Activated naive CD4-positive, alpha-beta T cell treated with anti-CD3 and anti-CD28 coated beads, Interleukin-2, amount 50 U/mL, for 72 hours (primary cell): ENCODE results near the gene ARPC1B. TPM values are rescaled to one million over a fixed set of nuclear protein-coding genes. Genes with fewer than 3 reads are reported as not detected.

Experiments
- total RNA-seq, 2 donors: library from RNA; stranded (reverse); gene quantifications; one replicate each; pipeline ENCODE4 v1.2.3, GENCODE V29; 2022

ARPC1B gene
- total RNA-seq, 2 donors from 2014 or later = 254 to 333 TPM

Other genes with a start within 250 kb of the ARPC1B start
- 10 to 100 TPM; 13.5 to 19.6 TPM for gene SMURF1, start 230.6 kb upstream of the ARPC1B start, total RNA-seq
- under 1 TPM in 1 of 2 donors, not detected in 1; 0.20 TPM for gene KPNA7, start 166.6 kb upstream of the ARPC1B start, total RNA-seq
- gene MYH16, start 101.9 kb upstream of the ARPC1B start, total RNA-seq = under 1 TPM in 1 of 2 donors, not detected in 1; 0.11 TPM
- 10 to 100 TPM; 43.5 to 57.2 TPM for gene ARPC1A, start 48.8 kb upstream of the ARPC1B start, total RNA-seq
- gene PDAP1, start 33.9 kb downstream of the ARPC1B start, total RNA-seq = 100 to 1,000 TPM; 101 to 148 TPM
- 100 to 1,000 TPM; 131 to 135 TPM for gene BUD31, start 34.2 kb downstream of the ARPC1B start, total RNA-seq
- gene PTCD1, start 64.1 kb downstream of the ARPC1B start, total RNA-seq = 1 to 10 TPM; 4.4 to 4.5 TPM
- gene CPSF4, start 64.2 kb downstream of the ARPC1B start, total RNA-seq = 10 to 100 TPM; 47.5 to 62.1 TPM
- 100 to 1,000 TPM; 287 to 438 TPM for gene ATP5MF, start 91.4 kb downstream of the ARPC1B start, total RNA-seq
- 10 to 100 TPM; 21.5 to 49.7 TPM for gene ZNF789, start 98.2 kb downstream of the ARPC1B start, total RNA-seq
- gene ZNF394, start 125.6 kb downstream of the ARPC1B start, total RNA-seq = 10 to 100 TPM; 25.0 to 50.7 TPM
- 10 to 100 TPM in 1 of 2 donors, 1 to 10 TPM in 1; 9.6 to 14.0 TPM for gene ZKSCAN5, start 129.9 kb downstream of the ARPC1B start, total RNA-seq
- gene FAM200A, start 177.4 kb downstream of the ARPC1B start, total RNA-seq = 1 to 10 TPM; 2.2 to 5.4 TPM
- 10 to 100 TPM; 50.8 to 66.7 TPM for gene ZNF655, start 183.9 kb downstream of the ARPC1B start, total RNA-seq
- 1 to 10 TPM in 1 of 2 donors, under 1 TPM in 1; 0.76 to 4.1 TPM for gene TMEM225B, start 223.5 kb downstream of the ARPC1B start, total RNA-seq
- 10 to 100 TPM; 30.7 to 31.8 TPM for gene ZSCAN25, start 242.2 kb downstream of the ARPC1B start, total RNA-seq